HG03039 (cell line): Measurements from ENCODE around the gene DPY30.
A peak's percentile ranks its signal among the peaks of the same experiment; 100 is the strongest.

ENCODE experiments used
- ATAC-seq: cut with Tn5 transposase; IDR thresholded peaks from one replicate; pipeline ENCODE4 v1.9.1; 2021; ENCODE audit warnings: mild to moderate bottlenecking, moderate library complexity; ENCODE audit not compliant: unreplicated experiment

DPY30 gene

DNA sequence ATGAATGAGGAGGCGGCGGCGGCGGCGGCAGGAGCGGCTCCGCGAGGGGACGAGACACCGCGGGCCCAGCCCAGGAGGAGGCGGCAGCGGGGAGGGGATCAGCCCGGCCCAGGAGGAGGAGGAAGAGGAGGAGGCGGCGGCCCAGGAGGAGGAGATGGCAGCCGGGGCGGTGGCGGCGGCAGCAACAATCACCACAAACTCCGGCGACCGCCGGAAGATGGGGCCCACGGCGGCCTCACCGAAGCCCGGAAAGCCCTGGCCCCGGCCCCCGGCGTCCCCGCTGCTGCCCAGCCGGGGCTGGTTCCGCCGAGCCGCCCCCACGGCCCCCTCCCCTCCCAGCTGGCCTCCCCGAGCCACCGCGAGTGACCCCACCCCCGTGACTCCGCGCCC lies 29.3 kb downstream of the DPY30 start:
- ATAC-seq = peak; percentile 54

DNA sequence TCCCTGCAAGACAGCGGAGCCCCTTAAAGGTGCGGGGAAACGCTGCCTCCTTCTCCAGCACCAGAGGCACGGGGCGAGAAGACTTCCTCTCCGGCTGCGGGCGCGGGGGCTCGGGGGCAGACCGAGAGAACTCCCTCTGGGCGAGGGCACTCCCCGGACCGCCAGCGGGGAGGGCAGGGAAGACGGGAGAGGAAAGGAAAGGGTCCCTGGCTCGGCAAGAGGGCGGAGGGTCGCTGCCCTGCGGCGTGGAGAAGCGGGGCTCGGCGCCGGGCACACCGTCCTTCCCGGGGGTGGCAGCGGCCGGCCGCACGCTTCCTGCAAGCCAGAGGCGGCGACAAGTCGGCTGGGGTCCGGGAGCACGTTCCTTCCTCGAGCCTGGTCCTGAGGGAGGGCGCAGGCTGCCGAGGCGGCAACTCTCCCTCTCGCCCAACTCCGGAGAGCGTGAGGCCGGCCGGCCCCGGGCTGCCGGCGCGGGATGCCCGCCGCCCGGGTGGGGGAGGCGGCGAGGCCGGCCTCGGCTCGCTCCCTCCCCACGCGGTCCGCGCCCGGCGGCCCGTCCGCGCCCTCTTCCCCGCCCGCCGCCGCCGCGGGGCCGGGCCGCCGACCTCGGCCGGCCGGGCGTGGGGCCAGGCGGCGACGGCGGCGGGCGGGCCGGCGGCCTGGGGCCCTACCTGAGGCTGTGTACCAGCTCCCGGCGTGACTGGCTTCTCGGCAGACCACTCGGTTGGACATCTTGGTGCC lies 29.9 kb downstream of the DPY30 start:
- ATAC-seq = peak; percentile 21

DNA sequence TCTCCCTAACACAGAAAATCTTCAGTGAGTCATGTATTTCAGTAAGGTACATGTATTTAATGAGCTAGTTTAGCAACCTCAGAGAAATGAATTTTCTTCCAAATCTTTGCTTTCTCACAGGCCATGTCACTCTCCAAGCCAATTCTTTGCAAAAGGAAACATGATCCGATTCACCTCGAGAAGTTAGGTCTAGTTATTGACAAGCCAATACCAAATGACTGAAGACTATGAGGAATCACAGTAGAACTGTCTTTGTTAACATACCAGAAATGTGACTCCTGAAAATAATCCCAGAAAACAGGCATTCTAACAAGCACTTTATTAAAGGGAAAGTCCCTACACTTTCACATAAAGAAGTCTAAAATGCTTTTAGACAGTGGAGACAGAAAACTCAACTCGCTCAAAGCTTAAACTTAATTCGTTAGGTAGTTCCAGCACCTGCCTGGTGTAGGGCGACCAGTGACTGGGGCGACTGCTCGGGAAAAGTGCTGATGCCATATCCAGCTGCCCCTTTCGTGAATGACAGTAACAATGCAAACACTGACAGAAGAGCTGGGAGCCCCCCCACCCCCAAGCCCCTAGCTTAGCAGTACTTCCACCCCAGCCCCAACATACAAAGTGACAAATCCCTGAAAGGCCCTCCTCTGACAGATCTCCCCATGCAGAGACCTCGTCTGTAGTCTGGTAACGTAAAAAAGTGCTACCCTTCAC lies 30.6 kb downstream of the DPY30 start:
- no peak for ATAC-seq

DNA sequence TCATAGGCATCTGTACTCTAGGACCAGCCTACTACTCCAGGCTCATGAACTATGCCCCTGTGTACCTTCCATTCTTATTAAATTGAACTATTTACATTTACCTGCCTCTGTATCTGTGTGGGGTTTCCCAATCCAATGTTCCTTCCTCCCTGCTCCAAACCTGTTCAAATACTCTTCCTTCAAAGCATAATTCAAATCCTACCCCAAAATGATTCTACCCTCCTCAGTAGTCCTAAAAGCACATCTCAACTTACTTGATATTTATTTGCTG lies 32.5 kb downstream of the DPY30 start:
- ATAC-seq = no peak

DNA sequence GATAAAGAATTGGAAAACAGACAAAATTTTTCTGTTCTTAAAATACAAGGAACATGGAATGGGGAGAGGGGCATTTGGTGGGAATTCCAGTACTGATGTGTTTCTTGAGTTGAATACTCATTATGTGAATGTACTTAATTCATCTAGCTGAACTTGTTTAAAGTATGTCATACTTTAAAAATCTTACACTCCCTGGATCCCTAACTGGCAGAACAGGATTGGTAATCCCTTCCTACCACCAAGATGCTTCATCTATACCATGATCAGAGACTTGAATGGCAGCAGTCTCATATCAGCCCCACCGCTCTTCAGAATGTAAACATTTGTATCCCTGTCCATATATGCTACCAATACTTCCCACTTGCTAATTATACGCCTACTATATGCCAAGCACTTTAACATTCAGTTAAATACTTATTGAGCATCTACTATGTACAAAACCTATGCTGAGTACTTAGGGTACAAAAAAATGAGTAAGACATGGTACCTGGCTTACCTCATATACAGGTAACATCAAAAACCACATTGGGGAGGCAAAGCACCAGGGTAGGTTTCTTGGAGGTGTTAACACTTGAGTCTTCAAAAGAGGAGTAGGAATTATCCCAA lies 34.1 kb downstream of the DPY30 start:
- no peak for ATAC-seq

DNA sequence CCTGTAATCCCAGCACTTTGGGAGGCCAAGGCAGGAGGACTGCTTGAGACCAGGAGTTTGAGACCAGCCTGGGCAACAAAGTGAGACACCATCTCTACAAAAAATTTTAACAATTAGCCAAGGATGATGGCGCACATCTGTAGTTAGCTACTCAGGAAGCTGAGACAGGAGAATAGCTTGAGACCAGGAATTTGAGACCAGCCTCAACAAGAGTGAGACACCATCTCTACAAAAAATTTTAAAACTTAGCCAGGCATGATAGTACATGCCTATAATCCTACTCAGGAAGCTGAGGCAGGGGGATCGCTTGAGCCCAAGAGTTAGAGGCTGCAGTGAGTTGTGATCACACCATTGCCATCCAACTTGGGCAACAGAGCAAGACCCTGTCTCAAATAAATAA lies 35.8 kb downstream of the DPY30 start:
- no peak for ATAC-seq

DNA sequence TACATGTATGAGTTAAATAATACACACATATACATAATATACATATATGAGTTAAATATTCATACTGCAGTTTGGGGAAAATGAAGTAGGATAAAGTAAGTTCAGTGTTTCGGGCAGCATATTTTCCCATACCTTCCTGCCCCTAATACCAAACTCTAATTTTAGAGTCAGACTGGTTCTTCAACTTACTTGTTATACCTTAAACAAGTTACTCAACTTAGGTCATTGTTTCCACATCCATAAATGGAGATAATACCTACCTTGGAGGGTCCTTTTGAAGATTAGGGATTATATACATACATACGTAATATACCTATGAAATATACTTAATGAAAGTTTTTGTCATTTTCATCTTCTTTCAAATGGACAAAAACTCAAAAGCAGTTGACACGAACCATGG lies 37.2 kb downstream of the DPY30 start:
- no peak for ATAC-seq

DNA sequence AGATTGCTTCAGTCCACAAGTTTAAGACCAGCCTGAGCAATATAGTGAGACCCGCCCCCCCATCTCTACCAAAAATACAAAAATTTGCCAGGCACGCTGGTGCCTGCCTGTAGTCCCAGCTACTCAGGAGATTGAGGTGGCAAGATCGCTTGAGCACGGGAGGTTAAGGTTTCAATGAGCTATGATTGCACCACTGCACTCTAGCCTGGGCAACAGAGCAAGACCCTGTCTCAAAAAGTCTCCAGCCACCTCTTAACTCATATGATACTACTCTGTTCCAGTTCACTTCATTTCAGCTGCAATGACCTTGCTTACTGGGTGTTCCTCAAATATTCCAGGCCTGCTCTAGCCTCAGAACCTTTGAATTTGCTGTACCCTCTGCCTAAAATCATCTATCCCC lies 40.2 kb downstream of the DPY30 start:
- ATAC-seq = no peak

DNA sequence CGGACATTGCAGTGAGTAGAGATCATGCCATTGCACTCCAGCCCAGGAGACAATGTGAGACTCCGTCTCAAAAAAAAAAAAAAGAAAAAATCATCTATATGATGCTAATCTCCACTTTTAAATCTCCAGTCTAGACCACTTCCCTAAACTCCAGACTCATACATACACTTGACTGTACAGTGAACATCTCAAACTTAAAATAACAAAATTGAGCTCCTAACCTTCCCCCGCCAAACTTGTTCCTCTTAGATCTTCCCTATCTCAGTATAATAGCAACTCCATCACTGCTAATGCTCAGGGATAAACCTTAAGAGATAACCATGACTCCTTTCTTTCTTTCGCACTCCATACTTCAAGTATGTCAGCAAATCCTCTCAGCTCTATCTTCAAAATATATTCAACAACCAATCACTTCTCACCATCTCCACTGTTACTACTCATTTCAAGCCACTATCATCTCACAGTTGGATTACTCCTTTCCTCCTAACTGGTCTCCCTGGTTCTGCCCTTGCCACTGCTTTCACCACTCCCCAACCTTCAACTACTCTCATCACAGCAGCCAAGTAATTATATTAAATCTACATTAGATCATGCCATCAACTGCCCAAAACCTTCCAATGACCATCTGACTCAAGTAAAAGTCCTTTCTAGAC lies 40.7 kb downstream of the DPY30 start:
- no peak for ATAC-seq

DNA sequence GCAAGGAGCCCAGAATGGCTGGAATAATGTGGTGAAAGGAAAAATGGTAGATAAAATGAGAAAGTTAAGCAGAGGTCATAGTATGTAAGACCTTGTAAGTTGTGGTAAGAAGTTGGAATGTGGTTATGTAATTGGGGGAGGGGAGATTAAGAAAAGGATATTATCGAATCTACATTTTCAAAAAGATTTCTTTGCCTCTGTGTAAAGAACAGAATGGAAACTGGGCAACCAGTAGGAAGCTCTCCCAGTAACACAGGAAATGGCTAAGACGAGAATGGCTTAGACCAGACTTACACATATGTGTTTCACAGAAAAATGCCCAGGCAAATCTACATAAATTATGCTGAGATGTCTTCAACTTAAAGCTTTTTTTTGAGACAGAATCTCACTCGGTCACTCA lies 42.0 kb downstream of the DPY30 start:
- ATAC-seq = no peak

DNA sequence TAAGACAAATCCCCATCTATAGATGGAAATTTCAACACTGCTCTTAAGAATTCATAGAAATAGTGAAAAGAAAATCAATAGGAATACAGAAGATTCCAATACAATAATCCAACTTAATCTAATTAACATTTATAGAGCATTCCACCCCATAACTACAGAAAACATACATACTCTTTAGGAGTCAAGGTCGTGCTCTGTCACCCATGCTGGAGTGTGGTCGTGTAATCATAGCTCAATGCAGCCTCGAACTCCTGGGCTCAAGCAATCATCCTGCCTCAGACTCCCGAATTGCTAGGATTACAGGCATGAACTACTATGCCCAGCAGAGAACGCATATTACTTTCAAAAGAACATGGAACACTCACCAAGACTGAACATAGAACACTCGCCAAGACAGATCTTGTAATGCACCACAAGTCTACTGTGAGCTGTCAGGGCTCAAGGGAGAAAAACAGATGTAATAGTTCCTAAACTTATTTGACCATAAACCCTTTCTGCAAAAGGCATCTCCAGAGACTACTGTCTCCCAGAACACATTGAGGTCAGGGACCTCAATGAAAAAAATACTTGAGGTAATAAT lies 42.9 kb downstream of the DPY30 start:
- no peak for ATAC-seq

DNA sequence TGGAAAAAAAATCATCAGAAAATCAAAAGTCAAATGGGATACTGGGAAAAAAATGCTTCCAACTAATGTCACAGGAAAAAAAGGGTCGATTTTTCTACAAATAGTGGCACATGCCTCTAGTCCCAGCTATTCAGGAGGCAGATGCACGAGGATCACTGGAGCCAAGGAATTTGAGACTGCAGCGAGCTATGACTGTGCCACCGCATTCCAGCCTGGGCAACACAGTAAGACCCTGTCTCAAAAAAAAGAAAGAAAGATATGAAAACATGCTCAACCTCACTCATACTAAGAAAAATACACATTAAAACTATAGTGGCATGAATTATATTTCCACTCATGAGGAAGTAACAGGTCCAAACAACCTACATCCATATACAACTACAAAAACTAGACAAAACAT lies 46.7 kb downstream of the DPY30 start:
- ATAC-seq = no peak

DNA sequence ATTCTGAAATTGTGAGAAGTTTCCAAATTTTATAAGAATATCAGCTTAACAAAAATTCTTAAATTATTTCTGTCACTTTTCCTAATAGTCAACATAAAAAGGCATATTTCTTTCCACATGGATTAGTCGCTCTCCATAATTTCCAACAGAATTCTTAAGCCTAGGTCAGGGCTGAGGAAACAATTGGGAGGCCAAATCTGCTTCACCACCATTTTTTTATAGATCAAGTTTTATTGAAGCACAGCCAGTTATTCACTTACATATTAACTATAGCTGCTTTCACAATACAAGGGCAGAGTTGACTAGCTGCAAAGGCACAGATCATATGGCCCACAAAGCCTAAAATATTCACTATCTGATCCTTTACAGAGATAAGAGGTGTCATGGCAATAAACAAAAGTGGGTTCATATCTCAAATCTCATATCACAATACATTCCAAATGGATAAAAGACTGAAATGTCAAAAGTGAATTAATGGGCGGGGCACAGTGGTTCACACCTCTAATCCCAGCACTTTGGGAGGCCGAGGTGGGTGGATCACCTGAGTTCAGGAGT lies 47.5 kb downstream of the DPY30 start:
- no peak for ATAC-seq

DNA sequence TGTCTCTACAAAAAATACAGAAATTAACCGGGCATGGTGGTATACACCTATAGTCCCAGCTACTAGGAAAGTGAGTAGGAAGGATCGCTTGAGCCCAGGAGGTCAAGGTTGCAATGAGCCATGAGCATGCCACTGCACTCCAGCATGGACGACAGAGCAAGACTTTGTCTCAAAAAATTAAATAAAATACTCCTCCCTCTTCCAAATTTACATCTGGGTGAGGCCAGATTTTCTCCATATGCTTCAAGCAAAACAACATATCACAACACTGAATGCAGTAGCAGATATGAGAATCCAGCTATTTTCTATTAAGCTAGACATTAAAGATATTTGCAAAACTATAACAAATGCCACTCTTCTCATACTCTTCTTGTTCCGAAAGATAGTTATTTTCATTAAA lies 49.7 kb downstream of the DPY30 start:
- ATAC-seq = no peak

DNA sequence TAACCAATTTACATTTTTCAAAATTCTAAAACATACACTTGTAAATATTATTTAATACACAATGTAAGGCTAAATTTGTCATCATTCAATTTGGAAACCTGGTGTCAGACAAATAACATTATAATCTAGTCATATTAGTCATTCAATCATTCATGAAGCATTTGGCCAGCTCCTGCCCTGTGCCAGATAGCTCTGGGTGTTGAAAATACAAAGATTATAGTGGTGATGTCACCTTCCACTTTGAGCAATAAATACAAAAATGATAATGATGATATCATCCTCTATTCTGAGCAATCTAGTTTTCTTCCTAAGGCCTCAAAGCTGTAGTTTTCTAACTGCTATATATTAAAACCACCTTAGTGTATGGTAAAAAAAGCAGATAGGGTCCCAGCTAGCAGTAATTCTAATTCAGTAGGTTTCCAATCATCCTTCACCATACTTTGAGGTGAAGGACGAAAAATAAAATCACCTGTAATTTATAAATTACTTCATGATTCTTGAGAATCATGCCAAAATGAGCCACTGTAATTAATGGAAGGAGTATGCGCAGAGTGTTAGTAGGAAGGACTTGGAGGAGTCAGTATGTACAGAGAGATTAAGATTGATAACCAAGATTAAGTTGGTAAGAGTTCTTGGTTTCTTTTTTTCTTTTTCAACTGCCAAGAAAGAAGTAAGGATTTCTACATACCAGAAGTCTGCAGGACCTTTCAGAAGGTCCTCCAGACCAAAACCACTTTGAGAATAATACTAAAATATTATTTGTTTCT lies 52.0 kb downstream of the DPY30 start:
- ATAC-seq = no peak

DNA sequence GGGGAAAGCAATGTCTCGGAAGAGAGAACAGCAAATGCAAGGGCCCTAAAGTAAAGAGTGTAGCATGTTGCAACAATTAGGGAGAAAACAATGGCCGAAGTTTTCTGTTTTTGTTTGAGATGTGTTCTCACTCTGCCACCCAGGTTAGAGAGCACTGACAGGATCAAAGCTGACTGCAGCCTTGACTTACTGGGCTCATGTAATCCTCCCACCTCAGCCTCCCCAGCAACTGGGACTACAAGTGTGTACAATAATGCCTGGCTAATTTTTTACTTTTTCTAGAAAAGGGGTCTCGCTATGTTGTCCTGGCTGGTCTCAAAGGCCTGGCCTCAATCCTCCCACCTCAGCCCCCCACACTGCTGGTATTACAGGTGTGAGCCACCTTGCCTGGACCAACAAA lies 52.7 kb downstream of the DPY30 start:
- no peak for ATAC-seq

DNA sequence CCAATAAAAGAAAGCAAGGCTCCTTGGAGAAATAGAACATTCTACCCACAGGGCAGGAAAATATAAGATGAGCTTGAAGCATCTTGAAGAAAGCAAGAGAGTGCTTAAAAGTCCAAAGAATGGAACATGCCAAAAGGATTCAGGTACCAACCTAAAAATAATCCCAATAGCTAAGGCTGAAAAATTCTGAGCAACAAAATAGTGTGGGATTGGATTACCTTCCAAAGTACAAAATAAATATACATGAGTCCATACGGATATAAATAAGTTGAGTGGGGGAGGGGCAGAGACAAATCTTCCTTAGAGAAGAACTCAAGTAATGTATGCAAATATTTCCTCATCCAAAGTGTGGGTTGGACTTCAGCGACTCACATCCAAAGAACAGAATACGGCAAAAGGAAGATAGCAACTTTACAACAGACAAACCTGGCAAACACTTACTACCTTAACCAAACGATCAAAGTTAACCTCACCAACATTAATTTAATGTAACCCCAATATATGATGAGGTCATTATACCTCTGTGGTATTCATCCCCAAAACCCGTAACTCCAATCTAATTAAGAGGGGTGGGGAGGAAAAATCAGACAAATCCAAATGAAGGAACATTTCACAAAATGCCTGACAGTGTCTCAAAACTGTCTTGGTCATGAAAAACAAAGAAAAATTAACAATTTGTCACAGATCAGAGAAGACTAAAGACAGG lies 55.7 kb downstream of the DPY30 start:
- no peak for ATAC-seq

DNA sequence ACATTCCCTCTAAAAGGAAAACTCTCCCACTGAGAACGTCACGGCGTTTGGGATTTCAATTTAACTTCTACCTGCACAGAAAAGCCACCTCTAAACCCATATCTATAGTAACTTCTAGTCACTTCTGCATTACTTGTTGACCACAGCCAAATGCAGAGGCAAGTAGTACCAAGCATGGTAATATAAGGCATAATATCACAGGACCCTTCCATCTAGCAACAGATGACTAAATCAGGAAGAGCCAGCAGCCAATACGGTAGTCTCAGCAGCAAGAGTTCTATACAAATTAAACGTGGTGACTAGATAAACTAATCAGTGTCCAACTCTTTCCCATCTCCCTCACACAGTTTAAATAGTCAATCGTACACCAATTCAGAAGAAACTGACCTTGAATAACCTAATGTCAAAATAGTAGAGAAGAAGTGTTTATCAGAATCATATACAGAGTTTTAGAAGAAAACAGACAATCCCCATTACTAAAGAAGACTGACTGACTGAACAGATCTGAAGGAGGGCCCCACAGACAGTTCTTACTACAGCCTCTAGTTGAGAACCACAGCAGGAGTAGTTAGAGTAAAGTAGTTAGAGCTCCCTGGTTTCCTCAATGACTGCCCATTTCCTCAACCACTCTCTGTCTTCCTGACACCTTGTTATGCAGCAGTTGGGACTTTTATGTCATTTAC lies 58.8 kb downstream of the DPY30 start:
- peak; percentile 98 for ATAC-seq

DNA sequence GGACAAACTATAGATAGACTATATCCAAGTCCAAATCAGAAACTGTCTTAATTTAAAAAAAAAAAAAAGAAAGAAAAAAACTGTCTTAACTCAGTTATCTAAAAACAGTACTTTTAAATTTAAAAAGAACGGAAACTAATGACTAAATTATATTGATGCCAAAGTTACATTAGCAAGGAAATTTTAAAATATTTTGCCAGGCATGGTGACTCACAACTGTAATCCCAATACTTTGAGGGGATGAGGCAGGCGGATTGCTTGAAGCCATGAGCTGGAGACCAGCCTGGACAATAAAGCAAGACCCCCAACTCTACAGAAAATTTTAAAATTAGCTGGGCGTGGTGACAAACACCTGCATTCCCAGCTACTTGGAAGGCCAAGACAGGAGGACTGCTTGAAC lies 59.6 kb downstream of the DPY30 start:
- ATAC-seq = no peak
